Measurements from ENCODE around the gene CCDC60. TPM values are rescaled to one million over a fixed set of nuclear protein-coding genes. Genes with fewer than 3 reads are reported as not detected.

Gene CCDC60
- total RNA-seq, 1 experiment from 2014 or later = not detected

- no TSS peak for BruUV-seq (replicated peaks)
- H3K4me2 ChIP-seq (ENCODE audit: low read length) = no peak overlapping the region
- ATAC-seq = no peak
- H3K4me1 ChIP-seq (ENCODE audit: control insufficient read depth in 1 of 2, insufficient read depth in 2 of 2, low read length in 2 of 2) = no peaks in the 10 kb centered on the region
- no peaks in the 10 kb centered on the region for H3K79me2 ChIP-seq (ENCODE audit: insufficient read depth, low read length)
- H3K9ac ChIP-seq (ENCODE audit: low read length) = no peak overlapping the region
- H4K20me1 ChIP-seq (ENCODE audit: insufficient read depth) = no peaks in the 10 kb centered on the region
- no peak for DNase-seq (ENCODE audit: low read depth, low spot score)
- H3K27me3 ChIP-seq (ENCODE audit: insufficient read depth, low read length) = peaks cover 8% of the 10 kb centered on the region; the same call in 1 of the 2 replicates
- no peak overlapping the region for H3K4me3 ChIP-seq (replicated peaks in 1 of 2; ENCODE audit: low read depth in 1 of 2, low read length in 2 of 2)
- CTCF ChIA-PET = no interaction called here
- POLR2A ChIA-PET = no interaction called here
- RAD21 ChIA-PET (ENCODE audit: low non-redundant PET in 1 of 2, low total read pairs in 2 of 2, uncharacterized antibody in 2 of 2, unreplicated experiment in 2 of 2) = no interaction called here
- TF ChIP-seq TCF7L2 (IDR thresholded peaks at IDR 0.05; ENCODE audit: borderline replicate concordance, extremely low read depth, insufficient read depth, insufficient read length) (no peak), ZBTB33 (IDR thresholded peaks at IDR 0.05; ENCODE audit: extremely low read depth, insufficient replicate concordance, low read length) (no peak), ELF1 (IDR thresholded peaks at IDR 0.05; ENCODE audit: borderline replicate concordance, low read depth) (no peak), POLR2A (IDR thresholded peaks at IDR 0.05; ENCODE audit: borderline replicate concordance, extremely low read depth, insufficient read depth, insufficient read length) (no peak), YY1 (IDR thresholded peaks at IDR 0.05; ENCODE audit: extremely low read depth, insufficient replicate concordance, low read depth, low read length) (no peak), JUND (IDR thresholded peaks at IDR 0.05) (no peak), POLR2AphosphoS5 (IDR thresholded peaks at IDR 0.05; ENCODE audit: low read depth, low read length) (no peak), ZNF274 (IDR thresholded peaks at IDR 0.05; ENCODE audit: low read depth, low read length) (no peak), SRF (IDR thresholded peaks at IDR 0.05; ENCODE audit: low read depth) (no peak), CBX3 (IDR thresholded peaks at IDR 0.05; ENCODE audit: low read depth) (no peak), EZH2phosphoT487 (IDR thresholded peaks at IDR 0.05; ENCODE audit: borderline replicate concordance) (no peak), CTCF (IDR thresholded peaks at IDR 0.05 in 2 of 3, conservative IDR thresholded peaks at IDR 0.05 in 1 of 3; ENCODE audit: borderline replicate concordance in 1 of 3, insufficient read depth in 1 of 3, low read depth in 2 of 3, low read length in 2 of 3) (no peak), RAD21 (IDR thresholded peaks at IDR 0.05; ENCODE audit: low read depth) (no peak), EZH2 (IDR thresholded peaks at IDR 0.05) (no peak), REST (IDR thresholded peaks at IDR 0.05; ENCODE audit: low read depth) (no peak)
- no peaks in the 10 kb centered on the region for H3K36me3 ChIP-seq (ENCODE audit: control insufficient read depth in 1 of 2, insufficient read depth in 2 of 2, low read length in 2 of 2)
- no peak overlapping the region for H3K27ac ChIP-seq (ENCODE audit: low read depth, low read length)
- H3K9me2 ChIP-seq (ENCODE audit: insufficient read depth) = no peaks in the 10 kb centered on the region
- intact Hi-C loops (cut with micrococcal nuclease) = no loop called here
- no peaks in the 10 kb centered on the region for H3K9me3 ChIP-seq (ENCODE audit: control insufficient read depth in 1 of 2, insufficient read depth in 1 of 2, low read depth in 1 of 2, low read length in 2 of 2)
- H2AFZ ChIP-seq (ENCODE audit: low read depth, low read length, poor library complexity, severe bottlenecking) = no peak overlapping the region
Measured at GRCh38 chr12:119369907-119370546, 35.5 kb downstream of the CCDC60 start.

Measured in HCT116 (cell line).